ENCODE results near the gene FRK. TPM values are rescaled to one million over a fixed set of nuclear protein-coding genes. Genes with fewer than 3 reads are reported as not detected.
"Not testable (repeated sequence)": the region's sequence is repeated elsewhere in the genome, so short reads cannot be mapped to it uniquely, and the experiment has no call there.

Gene FRK
- total RNA-seq, 1 donor from 2014 or later: 0.02 TPM

GRCh38 chr6:115976321-115976870 is 84.3 kb downstream of the FRK start:
- no peaks in the 10 kb centered on the region for H3K9me3 Mint-ChIP-seq
- H3K4me1 Mint-ChIP-seq (ENCODE audit: low read depth): no peaks in the 10 kb centered on the region
- no peak for DNase-seq (ENCODE audit: low spot score)
- intact Hi-C loops (cut with micrococcal nuclease): no loop called here
- no peak overlapping the region for H3K27ac Mint-ChIP-seq
- H3K36me3 Mint-ChIP-seq (ENCODE audit: low read depth): no peaks in the 10 kb centered on the region
- H3K4me3 Mint-ChIP-seq (ENCODE audit: low read depth): no peak overlapping the region
- peaks cover 2% of the 10 kb centered on the region for H3K27me3 Mint-ChIP-seq (ENCODE audit: low read depth)

GRCh38 chr6:115972679-115973078 is 88.0 kb downstream of the FRK start:
- no peak for DNase-seq (ENCODE audit: low spot score)
- intact Hi-C loops (cut with micrococcal nuclease): no loop called here

GRCh38 chr6:115971785-115972184 is 88.9 kb downstream of the FRK start:
- Mint-ChIP-seq H3K4me1 (ENCODE audit: low read depth) (no peaks in the 10 kb centered on the region), H3K27ac (no peak overlapping the region), H3K27me3 (ENCODE audit: low read depth) (no peaks in the 10 kb centered on the region), H3K9me3 (no peaks in the 10 kb centered on the region), H3K4me3 (ENCODE audit: low read depth) (no peak overlapping the region), H3K36me3 (ENCODE audit: low read depth) (no peaks in the 10 kb centered on the region)
- intact Hi-C loops (cut with micrococcal nuclease): no loop called here
- no peak for DNase-seq (ENCODE audit: low spot score)

More at GRCh38 chr6:115972679-115973078, 88.0 kb downstream of the FRK start:
- no peak overlapping the region for H3K4me3 Mint-ChIP-seq (ENCODE audit: low read depth)
- no peaks in the 10 kb centered on the region for H3K36me3 Mint-ChIP-seq (ENCODE audit: low read depth)
- no peaks in the 10 kb centered on the region for H3K4me1 Mint-ChIP-seq (ENCODE audit: low read depth)
- H3K9me3 Mint-ChIP-seq: no peaks in the 10 kb centered on the region
- no peaks in the 10 kb centered on the region for H3K27me3 Mint-ChIP-seq (ENCODE audit: low read depth)
- H3K27ac Mint-ChIP-seq: no peak overlapping the region

GRCh38 chr6:115969930-115970273 is 90.8 kb downstream of the FRK start:
- Mint-ChIP-seq H3K4me3 (ENCODE audit: low read depth) (no peak overlapping the region), H3K4me1 (ENCODE audit: low read depth) (no peaks in the 10 kb centered on the region), H3K36me3 (ENCODE audit: low read depth) (no peaks in the 10 kb centered on the region), H3K27me3 (ENCODE audit: low read depth) (no peaks in the 10 kb centered on the region), H3K9me3 (no peaks in the 10 kb centered on the region), H3K27ac (no peak overlapping the region)
- intact Hi-C loops (cut with micrococcal nuclease): no loop called here
- no peak for DNase-seq (ENCODE audit: low spot score)

- intact Hi-C loops (cut with micrococcal nuclease): no loop called here
- Mint-ChIP-seq H3K27me3 (ENCODE audit: low read depth) (no peaks in the 10 kb centered on the region), H3K4me1 (ENCODE audit: low read depth) (no peaks in the 10 kb centered on the region), H3K4me3 (ENCODE audit: low read depth) (no peak overlapping the region), H3K36me3 (ENCODE audit: low read depth) (no peaks in the 10 kb centered on the region), H3K9me3 (no peaks in the 10 kb centered on the region), H3K27ac (no peak overlapping the region)
- no peak for DNase-seq (ENCODE audit: low spot score)
These were observed 91.3 kb downstream of the FRK start for GRCh38 chr6:115969207-115969929.

- intact Hi-C loops (cut with micrococcal nuclease); H3K4me1 Mint-ChIP-seq (ENCODE audit: low read depth); H3K9me3 Mint-ChIP-seq; H3K36me3 Mint-ChIP-seq (ENCODE audit: low read depth); DNase-seq (ENCODE audit: low spot score); H3K27me3 Mint-ChIP-seq (ENCODE audit: low read depth); H3K27ac Mint-ChIP-seq; H3K4me3 Mint-ChIP-seq (ENCODE audit: low read depth): not testable (repeated sequence)
These were observed 100.4 kb downstream of the FRK start for GRCh38 chr6:115960286-115960685.

GRCh38 chr6:115958958-115959357 is 101.7 kb downstream of the FRK start:
- no peak overlapping the region for H3K27ac Mint-ChIP-seq
- H3K4me1 Mint-ChIP-seq (ENCODE audit: low read depth): no peaks in the 10 kb centered on the region
- no peak for DNase-seq (ENCODE audit: low spot score)
- H3K27me3 Mint-ChIP-seq (ENCODE audit: low read depth): no peaks in the 10 kb centered on the region
- no peak overlapping the region for H3K4me3 Mint-ChIP-seq (ENCODE audit: low read depth)
- intact Hi-C loops (cut with micrococcal nuclease): no loop called here
- H3K36me3 Mint-ChIP-seq (ENCODE audit: low read depth): no peaks in the 10 kb centered on the region
- H3K9me3 Mint-ChIP-seq: peaks cover 4% of the 10 kb centered on the region

GRCh38 chr6:115954740-115955139 is 106.0 kb downstream of the FRK start:
- no peak overlapping the region for H3K4me3 Mint-ChIP-seq (ENCODE audit: low read depth)
- H3K4me1 Mint-ChIP-seq (ENCODE audit: low read depth): no peaks in the 10 kb centered on the region
- H3K9me3 Mint-ChIP-seq: peaks cover 4% of the 10 kb centered on the region
- intact Hi-C loops (cut with micrococcal nuclease): no loop called here
- no peaks in the 10 kb centered on the region for H3K36me3 Mint-ChIP-seq (ENCODE audit: low read depth)
- H3K27me3 Mint-ChIP-seq (ENCODE audit: low read depth): no peaks in the 10 kb centered on the region
- no peak for DNase-seq (ENCODE audit: low spot score)
- H3K27ac Mint-ChIP-seq: no peak overlapping the region

GRCh38 chr6:115948751-115949150 is 111.9 kb downstream of the FRK start:
- intact Hi-C loops (cut with micrococcal nuclease): no loop called here
- H3K9me3 Mint-ChIP-seq: no peaks in the 10 kb centered on the region
- no peaks in the 10 kb centered on the region for H3K4me1 Mint-ChIP-seq (ENCODE audit: low read depth)
- H3K27me3 Mint-ChIP-seq (ENCODE audit: low read depth): no peaks in the 10 kb centered on the region
- no peaks in the 10 kb centered on the region for H3K36me3 Mint-ChIP-seq (ENCODE audit: low read depth)
- no peak overlapping the region for H3K27ac Mint-ChIP-seq
- no peak overlapping the region for H3K4me3 Mint-ChIP-seq (ENCODE audit: low read depth)
- DNase-seq (ENCODE audit: low spot score): no peak

- Mint-ChIP-seq H3K36me3 (ENCODE audit: low read depth) (no peaks in the 10 kb centered on the region), H3K27ac (no peak overlapping the region), H3K27me3 (ENCODE audit: low read depth) (no peaks in the 10 kb centered on the region), H3K9me3 (no peaks in the 10 kb centered on the region), H3K4me3 (ENCODE audit: low read depth) (no peak overlapping the region), H3K4me1 (ENCODE audit: low read depth) (no peaks in the 10 kb centered on the region)
- intact Hi-C loops (cut with micrococcal nuclease): no loop called here
- no peak for DNase-seq (ENCODE audit: low spot score)
These were observed 112.6 kb downstream of the FRK start for GRCh38 chr6:115947966-115948541.

- Mint-ChIP-seq H3K9me3 (no peaks in the 10 kb centered on the region), H3K4me1 (ENCODE audit: low read depth) (no peaks in the 10 kb centered on the region), H3K27ac (no peak overlapping the region), H3K27me3 (ENCODE audit: low read depth) (no peaks in the 10 kb centered on the region), H3K36me3 (ENCODE audit: low read depth) (no peaks in the 10 kb centered on the region), H3K4me3 (ENCODE audit: low read depth) (no peak overlapping the region)
- intact Hi-C loops (cut with micrococcal nuclease): no loop called here
- no peak for DNase-seq (ENCODE audit: low spot score)
These were observed 114.9 kb downstream of the FRK start for GRCh38 chr6:115945812-115946211.

GRCh38 chr6:115945306-115945705 is 115.4 kb downstream of the FRK start:
- intact Hi-C loops (cut with micrococcal nuclease): no loop called here
- H3K27ac Mint-ChIP-seq: no peak overlapping the region
- H3K27me3 Mint-ChIP-seq (ENCODE audit: low read depth): no peaks in the 10 kb centered on the region
- no peaks in the 10 kb centered on the region for H3K4me1 Mint-ChIP-seq (ENCODE audit: low read depth)
- peaks cover 5% of the 10 kb centered on the region for H3K9me3 Mint-ChIP-seq
- H3K36me3 Mint-ChIP-seq (ENCODE audit: low read depth): no peaks in the 10 kb centered on the region
- no peak overlapping the region for H3K4me3 Mint-ChIP-seq (ENCODE audit: low read depth)
- DNase-seq (ENCODE audit: low spot score): no peak

GRCh38 chr6:115944829-115945228 is 115.9 kb downstream of the FRK start:
- H3K4me1 Mint-ChIP-seq (ENCODE audit: low read depth); H3K4me3 Mint-ChIP-seq (ENCODE audit: low read depth); H3K36me3 Mint-ChIP-seq (ENCODE audit: low read depth); DNase-seq (ENCODE audit: low spot score); H3K9me3 Mint-ChIP-seq; intact Hi-C loops (cut with micrococcal nuclease); H3K27ac Mint-ChIP-seq; H3K27me3 Mint-ChIP-seq (ENCODE audit: low read depth): not testable (repeated sequence)

Measured in activated T-helper 2 cell treated with anti-CD3 and anti-CD28 coated beads, Interferon-gamma antibody, Interleukin-2, Interleukin-4, amounts not matched to agents 10 μg/mL and 5 μg/mL and 100 μg/mL, durations not matched to agents 14 hours and 24 hours and 36 hours (primary cell).